Measurements from ENCODE around the gene C1RL.
"Not testable (repeated sequence)": the region's sequence is repeated elsewhere in the genome, so short reads cannot be mapped to it uniquely, and the experiment has no call there.

The C1RL gene

DNA sequence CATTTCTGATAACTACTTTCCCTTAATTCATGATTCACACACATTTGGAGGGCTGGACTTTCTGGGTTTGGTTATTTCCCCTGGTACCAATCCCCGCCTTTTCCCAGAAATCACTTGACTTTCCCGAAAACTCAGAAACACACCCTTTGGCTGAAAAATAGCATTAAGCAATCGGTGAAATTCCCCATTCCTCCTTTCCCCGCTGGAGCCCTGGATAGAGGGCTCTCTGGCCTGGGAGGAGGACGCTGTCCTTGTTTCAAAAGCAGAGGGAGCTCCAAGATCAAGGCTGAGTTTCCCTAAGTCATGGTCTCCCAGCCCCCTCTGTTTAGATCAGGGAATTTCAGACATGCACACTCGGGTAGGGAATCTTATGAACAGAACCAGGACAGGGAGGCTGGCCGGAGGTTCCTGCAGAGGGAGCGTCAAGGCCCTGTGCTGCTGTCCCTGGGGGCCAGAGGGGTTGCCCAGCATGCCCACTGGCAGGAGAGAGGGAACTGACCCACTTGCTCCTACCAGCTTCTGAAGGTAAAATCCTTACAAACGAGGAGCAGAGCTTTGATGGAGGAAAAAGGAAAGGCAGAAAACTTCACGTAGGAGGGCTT, 48.6 kb downstream of the C1RL start, which contains the start of gene C1S:
TSS of gene C1S (plus strand) at position 366 of the 602 bp plus-strand sequence. CDS start 1,195 bp downstream, outside the sequence.
- DNase-seq = no peak

DNA sequence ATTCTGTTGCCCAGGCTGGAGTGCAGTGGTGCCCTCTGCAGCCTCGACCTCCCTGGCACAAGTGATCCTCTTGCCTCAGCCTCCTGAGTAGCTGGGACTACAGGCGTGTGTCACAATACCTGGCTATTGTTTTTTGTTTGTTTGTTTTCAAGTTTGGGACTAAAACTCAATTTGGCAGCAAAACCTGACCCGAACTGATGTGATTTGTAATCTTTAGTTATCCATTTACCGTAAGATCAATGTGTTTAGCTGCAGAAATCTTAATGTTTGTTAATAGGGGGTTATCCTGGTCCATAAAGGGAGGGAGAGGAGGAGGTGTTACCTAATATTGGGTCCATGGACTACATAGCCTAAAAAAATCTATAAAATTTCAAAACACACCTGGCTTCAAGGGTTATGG, 49.2 kb downstream of the C1RL start:
- no peak for DNase-seq

DNA sequence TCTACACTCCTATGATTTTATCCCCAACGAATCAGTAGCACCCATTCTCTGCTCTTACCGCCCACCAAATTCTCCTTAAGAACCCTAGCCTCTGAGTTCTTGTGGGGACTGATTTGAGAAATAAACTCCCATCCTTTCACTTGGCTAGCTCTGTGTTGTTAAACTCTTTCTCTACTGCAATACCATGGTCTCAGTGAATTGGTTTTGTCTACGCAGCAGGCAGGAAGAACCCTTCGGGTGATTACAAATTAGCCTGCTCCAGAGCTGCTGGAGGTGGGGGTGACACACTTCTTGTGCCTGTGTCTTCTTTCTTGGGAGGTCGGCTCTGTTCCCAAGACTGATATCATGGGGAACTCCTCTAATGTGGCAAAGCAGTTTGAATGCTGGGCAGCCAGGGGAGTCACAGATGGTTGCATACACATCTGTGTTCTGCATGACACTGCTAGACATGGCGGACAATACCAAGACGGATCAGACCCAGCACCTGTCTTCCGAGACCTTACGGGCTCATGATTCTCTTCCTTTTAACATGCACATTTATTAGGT, 50.1 kb downstream of the C1RL start:
- DNase-seq = no peak

DNA sequence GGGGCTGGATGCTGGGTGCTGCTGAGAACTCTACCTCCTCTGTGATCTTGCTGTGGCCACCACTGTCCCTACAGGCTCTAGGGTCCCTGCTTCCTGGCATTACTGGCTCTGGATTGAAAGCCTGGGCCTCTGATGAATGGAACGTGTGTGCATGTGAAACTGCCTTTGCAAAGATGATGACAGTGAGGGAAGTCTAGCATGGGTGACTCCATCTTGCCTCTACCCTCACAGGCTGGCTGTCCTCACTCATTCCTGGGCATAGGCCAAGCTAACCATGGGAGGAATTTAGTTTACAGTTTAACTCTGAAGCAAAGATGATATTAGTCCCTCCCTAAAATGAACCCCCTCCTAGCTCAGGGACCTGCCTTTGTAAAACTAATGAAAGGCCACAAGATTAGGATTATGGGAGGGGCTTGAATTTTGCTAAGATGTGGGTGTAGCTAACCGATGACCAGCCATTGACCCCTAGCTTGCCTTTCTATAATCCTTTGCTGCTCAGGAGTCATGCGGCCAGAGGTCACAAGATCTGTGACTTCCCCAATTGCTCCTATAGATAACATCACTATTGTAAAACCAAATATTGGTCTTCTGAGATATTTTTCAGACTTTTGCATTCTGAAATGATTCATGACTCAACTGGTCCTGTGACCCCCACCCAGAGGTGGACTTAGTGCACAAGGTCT, 50.7 kb downstream of the C1RL start:
- no peak for DNase-seq

DNA sequence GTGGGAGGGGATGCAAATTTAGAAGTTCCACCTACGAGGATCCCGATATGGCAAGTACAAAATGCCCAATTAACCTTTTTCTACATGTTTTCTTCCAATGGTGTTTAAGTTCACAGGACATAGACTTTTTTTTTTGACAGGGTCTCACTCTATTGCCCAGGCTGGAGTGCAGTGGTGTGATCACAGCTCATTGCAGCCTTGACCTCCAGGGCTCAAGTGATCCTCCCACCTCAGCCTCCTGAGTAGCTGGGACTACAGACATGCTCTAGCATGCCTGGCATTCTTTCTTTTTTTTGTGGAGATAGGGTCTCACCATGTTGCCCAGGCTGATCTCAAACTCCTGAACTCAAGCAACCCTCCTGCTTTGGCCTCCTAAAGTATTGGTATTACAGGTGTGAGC, 53.3 kb downstream of the C1RL start:
- not testable (repeated sequence) for DNase-seq

DNA sequence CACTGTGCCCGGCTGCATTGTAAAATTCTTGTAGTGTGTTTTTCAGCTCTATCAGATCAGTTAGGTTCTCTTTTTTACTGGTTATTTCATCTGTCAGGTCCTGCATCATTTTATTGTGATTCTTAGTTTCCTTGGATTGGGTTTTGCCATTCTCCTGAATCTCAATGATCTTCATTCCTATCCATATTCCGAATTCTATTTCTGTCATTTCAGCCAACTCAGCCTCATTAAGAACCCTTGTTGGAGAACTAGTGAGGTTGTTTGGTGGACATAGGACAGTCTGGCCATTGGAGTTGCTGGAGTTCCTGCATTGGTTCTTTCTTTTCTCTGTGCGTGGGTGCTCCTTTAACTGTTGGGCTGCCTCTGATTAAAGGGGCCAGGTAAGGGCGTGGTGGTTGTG, 54.1 kb downstream of the C1RL start:
- DNase-seq = no peak

DNA sequence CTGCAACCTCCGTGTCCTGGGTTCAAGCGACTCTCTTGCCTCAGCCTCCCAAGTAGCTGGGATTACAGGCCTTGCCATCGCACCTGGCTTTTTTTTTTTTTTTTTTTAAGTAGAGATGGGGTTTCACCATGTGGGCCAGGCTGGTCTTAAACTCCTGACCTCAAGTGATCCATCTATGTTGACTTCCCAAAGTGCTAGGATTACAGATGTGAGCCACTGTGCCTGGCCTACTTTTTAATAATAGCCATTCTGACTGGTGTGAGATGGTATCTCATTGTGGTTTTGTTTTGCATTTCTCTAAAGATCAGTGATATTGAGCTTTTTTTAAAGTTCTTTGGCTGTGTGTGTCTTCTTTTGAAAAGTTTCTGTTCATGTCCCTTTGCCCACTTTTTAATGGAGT, 59.0 kb downstream of the C1RL start:
- not testable (repeated sequence) for DNase-seq

DNA sequence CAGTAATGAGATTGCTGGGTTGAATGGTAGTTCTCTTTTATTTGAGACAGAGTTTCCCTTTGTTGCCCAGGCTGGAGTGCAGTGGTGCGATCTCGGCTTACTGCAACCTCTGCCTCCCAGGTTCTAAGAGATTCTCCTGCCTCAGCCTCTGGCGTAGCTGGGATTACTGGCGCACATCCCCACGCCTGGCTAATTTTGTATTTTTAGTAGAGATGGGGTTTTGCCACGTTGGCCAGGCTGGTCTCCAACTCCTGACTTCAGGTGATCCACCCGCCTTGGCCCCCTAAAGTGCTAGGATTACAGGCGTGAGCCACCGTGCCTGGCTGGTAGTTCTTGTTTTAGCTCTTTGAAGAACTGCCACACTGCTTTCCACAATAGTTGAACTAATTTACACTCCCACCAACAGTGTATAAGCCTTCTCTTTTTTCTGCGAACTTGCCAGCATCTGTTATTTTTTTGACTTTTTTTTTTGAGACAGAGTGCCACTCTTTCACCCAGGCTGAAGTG, 59.5 kb downstream of the C1RL start:
- not testable (repeated sequence) for DNase-seq

DNA sequence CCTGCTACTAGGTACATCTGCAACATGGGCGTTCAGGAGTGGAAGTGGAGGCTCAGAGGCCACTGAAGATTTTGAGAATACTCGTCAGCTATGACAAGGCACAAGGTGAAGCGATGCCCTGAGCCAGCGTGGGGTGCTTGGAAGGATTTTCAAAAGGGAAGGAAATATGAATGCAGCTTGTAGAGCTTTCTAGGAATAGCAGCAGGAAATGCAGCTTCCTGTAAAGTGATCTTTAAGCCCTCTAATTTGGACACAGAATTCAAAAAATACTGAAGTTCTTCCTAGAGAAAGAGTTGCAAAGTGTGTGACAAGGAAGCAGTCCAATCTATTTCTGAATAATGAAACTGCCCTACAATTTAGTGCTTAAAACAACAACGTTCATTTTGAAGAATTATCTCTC, 61.7 kb downstream of the C1RL start:
- DNase-seq = no peak

DNA sequence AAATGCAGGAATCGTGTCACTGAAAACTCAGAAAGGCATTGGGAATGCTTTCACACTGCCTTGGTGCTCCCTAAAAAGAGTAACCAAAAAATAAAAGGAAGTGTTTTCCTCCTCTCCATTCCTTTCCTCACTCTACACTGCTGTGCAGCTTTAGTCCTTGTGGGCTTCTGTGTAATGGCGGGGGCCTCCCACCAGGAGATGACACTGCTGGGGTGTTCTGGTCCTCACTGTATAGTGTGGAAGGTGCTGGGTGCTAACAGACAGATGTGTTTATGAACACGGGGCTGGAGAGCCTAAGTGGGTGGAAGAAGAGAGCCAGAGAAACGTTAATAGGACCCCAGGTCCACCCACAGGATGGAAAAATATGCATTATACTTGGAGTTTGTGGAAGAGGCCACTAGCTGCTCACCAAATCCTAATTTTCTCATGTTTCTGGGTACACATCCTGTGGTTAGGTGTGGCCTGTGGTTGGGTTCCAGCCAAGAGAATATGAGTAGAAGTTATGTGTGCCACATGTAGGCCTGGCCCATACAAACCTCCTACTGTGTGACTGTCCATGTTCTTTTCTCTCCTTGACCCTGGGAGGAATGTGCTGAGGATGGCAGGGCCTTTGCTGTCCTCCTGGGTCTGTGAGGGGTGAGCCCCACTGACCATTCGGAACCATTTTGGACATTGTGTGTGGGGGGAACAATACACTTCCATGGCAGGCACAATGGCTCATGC, 62.5 kb downstream of the C1RL start:
- DNase-seq = no peak

DNA sequence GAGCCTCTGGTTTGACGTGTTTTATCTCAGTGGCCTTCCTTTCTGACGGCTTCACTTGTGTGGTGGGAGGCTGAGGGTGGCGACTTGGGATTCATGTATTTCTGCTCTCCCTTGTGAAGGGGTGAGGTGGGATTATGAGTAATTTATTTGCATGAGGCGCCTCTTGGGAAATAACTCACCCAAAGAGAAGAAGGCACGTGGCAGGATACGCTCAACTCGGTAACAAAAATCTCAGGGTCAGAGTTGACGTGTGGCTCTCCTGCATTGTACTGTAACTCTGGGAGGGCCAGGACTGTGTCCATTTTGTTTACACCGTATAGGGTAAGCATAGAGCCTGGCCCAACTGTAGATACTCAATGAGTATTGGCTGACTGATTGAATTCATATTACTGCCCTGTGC, 63.1 kb downstream of the C1RL start:
- DNase-seq = no peak

All from NCI-H2171 (cell line).